Immature natural killer cell (primary cell): ENCODE data around the gene TMEM135. TPM values are rescaled to one million over a fixed set of nuclear protein-coding genes. Genes with fewer than 3 reads are reported as not detected.
"Not testable (repeated sequence)": the region's sequence is repeated elsewhere in the genome, so short reads cannot be mapped to it uniquely, and the experiment has no call there.

Source experiments
- DNase-seq, 3 donors: peaks; one replicate each; pipeline ENCODE4 v3.0.0; 2022; ENCODE audit warnings: mixed read lengths in 1 of 3
- H3K27ac Mint-ChIP-seq, 6 donors: one replicate each; pipeline ENCODE4 v1.8.0; 2020; ENCODE audit warnings: mixed read lengths in 6 of 6, mild to moderate bottlenecking in 5 of 6, inconsistent platforms in 4 of 6, moderate library complexity in 3 of 6
- H3K27me3 Mint-ChIP-seq, 3 donors: one replicate each; pipeline ENCODE4 v1.8.0; 2020 to 2021; ENCODE audit warnings: low read depth in 3 of 3, mild to moderate bottlenecking in 3 of 3, mixed read lengths in 3 of 3, moderate library complexity in 3 of 3, inconsistent platforms in 1 of 3
- H3K36me3 Mint-ChIP-seq, 3 donors: one replicate each; pipeline ENCODE4 v1.8.0; 2020; ENCODE audit warnings: mixed read lengths in 3 of 3, inconsistent platforms in 2 of 3, mild to moderate bottlenecking in 2 of 3
- H3K4me1 Mint-ChIP-seq, 2 donors: one replicate each; pipeline ENCODE4 v1.8.0; 2020; ENCODE audit warnings: inconsistent platforms in 2 of 2, mild to moderate bottlenecking in 2 of 2, mixed read lengths in 2 of 2, moderate library complexity in 1 of 2
- H3K4me3 Mint-ChIP-seq, 5 donors: one replicate each; pipeline ENCODE4 v1.8.0; 2020; ENCODE audit warnings: mild to moderate bottlenecking in 5 of 5, mixed read lengths in 5 of 5, inconsistent platforms in 3 of 5, moderate library complexity in 3 of 5
- H3K9me3 Mint-ChIP-seq, 6 donors: one replicate each; pipeline ENCODE4 v1.8.0; 2020; ENCODE audit warnings: mild to moderate bottlenecking in 6 of 6, mixed read lengths in 6 of 6, inconsistent platforms in 4 of 6, moderate library complexity in 3 of 6
- polyA plus RNA-seq, 3 donors: library from polyadenylated mRNA; unstranded; fragments of 300-500 nt; fragmentation: Illumina TruSeq; gene quantifications; one replicate each; pipeline ENCODE4 v1.2.3, GENCODE V29; 2021

Gene TMEM135
- 10 to 100 TPM in 2 of 3 donors, 1 to 10 TPM in 1; 7.3 to 20.2 (median 11.3) TPM for polyA plus RNA-seq

DNA sequence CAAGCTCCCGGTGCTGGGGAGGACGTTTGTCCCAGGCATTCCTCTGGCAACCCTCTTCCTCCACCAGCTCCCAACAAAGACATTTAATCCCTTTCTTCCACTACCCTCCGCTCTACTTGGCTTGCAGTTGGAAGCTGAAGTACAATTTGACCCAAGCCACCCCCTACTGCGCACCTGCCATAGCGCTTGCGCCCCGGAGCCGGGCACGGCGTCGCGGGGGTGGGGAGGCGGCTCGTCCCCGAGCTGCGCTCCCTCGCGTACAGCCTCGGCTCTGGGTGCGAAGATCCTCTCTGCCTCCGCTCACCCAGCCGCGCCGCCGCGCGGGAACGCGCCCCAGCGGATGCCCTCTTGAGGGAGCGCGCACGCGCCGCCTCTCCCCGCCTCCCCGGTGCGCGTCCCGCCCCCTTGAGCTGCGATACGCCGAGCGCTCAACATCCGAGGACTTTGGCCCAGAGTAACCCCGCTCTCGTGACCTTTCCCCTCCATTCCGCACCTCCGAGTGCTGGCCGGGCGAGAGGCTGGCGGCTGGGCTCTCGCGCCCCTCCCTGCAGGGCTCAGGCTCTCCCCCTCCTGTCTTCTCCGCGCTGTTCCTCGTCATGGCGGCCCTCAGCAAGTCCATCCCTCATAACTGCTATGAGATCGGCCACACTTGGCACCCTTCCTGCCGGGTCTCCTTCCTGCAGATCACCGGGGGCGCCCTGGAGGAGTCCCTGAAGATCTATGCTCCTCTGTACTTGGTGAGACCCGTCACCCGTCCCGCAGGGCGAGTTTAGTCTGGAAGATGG lies at the start of gene TMEM135:
TMEM135 (plus strand) TSS at position 485 of the 785 bp plus-strand sequence; CDS start at position 597, 112 bp downstream.
- Mint-ChIP-seq H3K4me1 (peaks cover 41 to 53% of the 10 kb centered on the region in 2 donors), H3K9me3 (no peaks in the 10 kb centered on the region), H3K4me3 (peak within 1 kb of the TSS; percentile 93 to 99 (median 97)), H3K36me3 (no peaks in the 10 kb centered on the region), H3K27ac (peak within 1 kb of the TSS; percentile 84 to 96 (median 90)), H3K27me3 (peaks cover 0 to 3% (median 2%) of the 10 kb centered on the region in 3 donors)
- DNase-seq: peak; percentile 92 to 94 (median 94)

GRCh38 chr11:86988351-86988881 lies 49.3 kb upstream of the TMEM135 start:
- H3K4me1 Mint-ChIP-seq: no peaks in the 10 kb centered on the region
- no peak overlapping the region for H3K4me3 Mint-ChIP-seq
- H3K9me3 Mint-ChIP-seq: no peaks in the 10 kb centered on the region
- no peak for DNase-seq
- peaks cover 0 to 6% (median 3%) of the 10 kb centered on the region in 3 donors for H3K27me3 Mint-ChIP-seq
- H3K27ac Mint-ChIP-seq: no peak overlapping the region
- no peaks in the 10 kb centered on the region for H3K36me3 Mint-ChIP-seq

- Mint-ChIP-seq H3K27ac (no peak overlapping the region), H3K4me3 (no peak overlapping the region), H3K36me3 (no peaks in the 10 kb centered on the region), H3K27me3 (peaks cover 0 to 6% (median 5%) of the 10 kb centered on the region in 3 donors), H3K4me1 (no peaks in the 10 kb centered on the region), H3K9me3 (no peaks in the 10 kb centered on the region)
- no peak for DNase-seq
Observed at GRCh38 chr11:86990031-86990430, 47.7 kb upstream of the TMEM135 start.

DNA sequence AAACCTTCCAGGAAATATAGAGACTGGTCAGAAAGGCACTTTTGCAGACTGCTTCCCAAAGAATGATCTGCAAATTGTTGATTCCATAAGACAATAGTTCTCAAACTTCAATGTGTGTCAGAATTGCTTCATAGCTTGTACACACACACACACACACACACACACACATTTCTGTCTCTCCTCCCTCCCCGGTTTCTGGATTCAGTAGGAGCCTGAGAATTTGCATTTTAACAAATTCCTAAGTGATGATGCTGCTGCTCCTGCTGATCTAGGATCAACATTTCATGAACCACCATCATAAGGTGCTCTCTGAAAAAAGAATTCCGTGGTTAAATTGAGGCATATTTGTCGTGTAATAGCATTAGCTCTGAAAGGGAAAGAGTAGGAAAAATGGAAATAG lies 47.2 kb upstream of the TMEM135 start:
- H3K4me1 Mint-ChIP-seq: no peaks in the 10 kb centered on the region
- H3K27me3 Mint-ChIP-seq: peaks cover 0 to 6% (median 5%) of the 10 kb centered on the region in 3 donors
- H3K9me3 Mint-ChIP-seq: no peaks in the 10 kb centered on the region
- H3K36me3 Mint-ChIP-seq: no peaks in the 10 kb centered on the region
- no peak overlapping the region for H3K4me3 Mint-ChIP-seq
- no peak overlapping the region for H3K27ac Mint-ChIP-seq
- no peak for DNase-seq

GRCh38 chr11:86991341-86991740 lies 46.4 kb upstream of the TMEM135 start:
- no peak overlapping the region for H3K4me3 Mint-ChIP-seq
- H3K36me3 Mint-ChIP-seq: no peaks in the 10 kb centered on the region
- peaks cover 0 to 6% (median 5%) of the 10 kb centered on the region in 3 donors for H3K27me3 Mint-ChIP-seq
- no peaks in the 10 kb centered on the region for H3K4me1 Mint-ChIP-seq
- no peak overlapping the region for H3K27ac Mint-ChIP-seq
- no peaks in the 10 kb centered on the region for H3K9me3 Mint-ChIP-seq
- DNase-seq: no peak

- not testable (repeated sequence) for H3K27ac Mint-ChIP-seq, DNase-seq, H3K36me3 Mint-ChIP-seq, H3K9me3 Mint-ChIP-seq, H3K4me3 Mint-ChIP-seq, H3K27me3 Mint-ChIP-seq, H3K4me1 Mint-ChIP-seq
Observed at GRCh38 chr11:86992340-86992739, 45.4 kb upstream of the TMEM135 start.

- H3K9me3 Mint-ChIP-seq: no peaks in the 10 kb centered on the region
- H3K27me3 Mint-ChIP-seq: peaks cover 0 to 2% (median 2%) of the 10 kb centered on the region in 3 donors
- H3K4me1 Mint-ChIP-seq: no peaks in the 10 kb centered on the region
- H3K4me3 Mint-ChIP-seq: no peak overlapping the region
- no peaks in the 10 kb centered on the region for H3K36me3 Mint-ChIP-seq
- H3K27ac Mint-ChIP-seq: no peak overlapping the region
- DNase-seq: no peak
Observed at GRCh38 chr11:86993031-86993430, 44.7 kb upstream of the TMEM135 start.

DNA sequence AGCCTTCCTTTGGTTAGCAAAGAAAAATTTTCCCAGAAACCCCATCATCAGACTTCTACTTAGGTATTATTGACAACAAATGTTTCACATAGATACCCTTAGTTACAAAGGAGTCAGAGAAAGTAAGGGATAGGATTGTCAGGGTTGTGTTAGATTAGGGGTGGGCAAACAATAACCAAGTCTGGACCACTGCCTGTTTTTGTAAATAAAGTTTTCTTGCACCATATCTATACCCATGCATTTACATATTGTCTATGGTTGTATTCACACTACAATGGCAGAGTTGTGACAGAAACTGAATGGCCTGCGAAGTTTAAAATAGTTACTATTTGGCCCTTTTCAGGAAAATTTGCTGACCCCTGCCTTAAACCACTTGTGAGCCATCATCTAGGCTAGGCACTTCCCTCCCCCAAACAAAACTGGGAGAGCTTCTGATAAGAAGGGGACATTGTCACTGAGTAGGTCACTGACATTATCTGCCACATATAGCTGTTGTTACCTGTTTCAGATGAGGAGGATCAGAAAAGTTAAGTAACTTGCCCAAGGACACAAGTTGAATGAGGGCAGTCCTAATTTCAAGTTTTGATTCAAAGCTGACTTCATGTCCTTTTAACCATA lies 40.7 kb upstream of the TMEM135 start:
- Mint-ChIP-seq H3K27ac (no peak overlapping the region), H3K9me3 (no peaks in the 10 kb centered on the region), H3K27me3 (peaks cover 0 to 2% (median 2%) of the 10 kb centered on the region in 3 donors), H3K36me3 (no peaks in the 10 kb centered on the region), H3K4me1 (no peaks in the 10 kb centered on the region), H3K4me3 (no peak overlapping the region)
- DNase-seq: no peak

DNA sequence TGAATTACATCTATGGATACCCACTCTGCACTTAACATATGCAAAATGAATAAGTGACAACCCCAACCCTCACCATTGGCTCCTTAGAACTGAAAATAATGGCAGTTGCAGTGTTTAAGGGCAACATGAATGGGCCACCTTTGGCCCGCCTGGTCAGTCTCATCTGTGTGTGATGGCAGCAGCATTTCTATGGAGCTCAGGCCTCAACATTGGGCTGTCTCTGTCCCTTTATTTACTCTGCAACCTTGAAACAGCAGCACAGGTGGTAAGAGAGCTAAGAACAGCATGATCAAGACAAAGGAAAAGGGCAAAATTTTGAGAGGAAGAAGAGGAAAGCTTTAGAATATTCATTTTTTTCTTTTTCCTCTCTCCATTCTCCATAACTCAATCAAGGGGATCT lies 38.3 kb upstream of the TMEM135 start:
- Mint-ChIP-seq H3K27me3 (peaks cover 0 to 3% (median 0%) of the 10 kb centered on the region in 3 donors), H3K36me3 (no peaks in the 10 kb centered on the region), H3K27ac (no peak overlapping the region), H3K9me3 (no peaks in the 10 kb centered on the region), H3K4me1 (no peaks in the 10 kb centered on the region), H3K4me3 (no peak overlapping the region)
- DNase-seq: no peak

GRCh38 chr11:86999859-87000753 lies 37.6 kb upstream of the TMEM135 start:
- no peak overlapping the region for H3K4me3 Mint-ChIP-seq
- no peaks in the 10 kb centered on the region for H3K4me1 Mint-ChIP-seq
- no peak for DNase-seq
- no peaks in the 10 kb centered on the region for H3K9me3 Mint-ChIP-seq
- no peaks in the 10 kb centered on the region for H3K36me3 Mint-ChIP-seq
- peaks cover 0 to 3% (median 0%) of the 10 kb centered on the region in 3 donors for H3K27me3 Mint-ChIP-seq
- no peak overlapping the region for H3K27ac Mint-ChIP-seq

GRCh38 chr11:87002918-87003317 lies 34.8 kb upstream of the TMEM135 start:
- no peak overlapping the region for H3K27ac Mint-ChIP-seq
- H3K27me3 Mint-ChIP-seq: peaks cover 0 to 3% (median 0%) of the 10 kb centered on the region in 3 donors

DNA sequence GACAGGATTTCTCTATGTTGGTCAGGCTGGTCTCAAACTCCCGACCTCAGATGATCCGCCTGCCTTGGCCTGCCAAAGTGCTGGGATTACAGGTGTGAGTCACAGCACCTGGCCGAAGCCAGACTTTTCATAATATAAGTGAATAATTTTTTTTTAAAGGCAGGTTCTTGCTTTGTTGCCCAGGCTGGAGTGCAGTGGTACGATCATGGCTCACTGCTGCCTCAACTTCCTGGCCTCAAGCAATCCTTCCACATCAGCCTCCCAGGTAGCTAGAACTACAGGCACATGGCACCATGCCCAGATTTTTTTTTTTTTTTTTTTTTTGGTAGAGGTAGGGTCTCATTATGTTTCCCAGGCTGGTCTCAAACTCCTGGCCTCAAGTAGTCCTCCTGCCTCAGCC lies 33.5 kb upstream of the TMEM135 start:
- not testable (repeated sequence) for H3K27ac Mint-ChIP-seq, H3K9me3 Mint-ChIP-seq, DNase-seq, H3K27me3 Mint-ChIP-seq, H3K36me3 Mint-ChIP-seq, H3K4me1 Mint-ChIP-seq, H3K4me3 Mint-ChIP-seq

More at GRCh38 chr11:87002918-87003317, 34.8 kb upstream of the TMEM135 start:
- Mint-ChIP-seq H3K4me3 (no peak overlapping the region), H3K4me1 (no peaks in the 10 kb centered on the region), H3K9me3 (no peaks in the 10 kb centered on the region), H3K36me3 (no peaks in the 10 kb centered on the region)
- no peak for DNase-seq

DNA sequence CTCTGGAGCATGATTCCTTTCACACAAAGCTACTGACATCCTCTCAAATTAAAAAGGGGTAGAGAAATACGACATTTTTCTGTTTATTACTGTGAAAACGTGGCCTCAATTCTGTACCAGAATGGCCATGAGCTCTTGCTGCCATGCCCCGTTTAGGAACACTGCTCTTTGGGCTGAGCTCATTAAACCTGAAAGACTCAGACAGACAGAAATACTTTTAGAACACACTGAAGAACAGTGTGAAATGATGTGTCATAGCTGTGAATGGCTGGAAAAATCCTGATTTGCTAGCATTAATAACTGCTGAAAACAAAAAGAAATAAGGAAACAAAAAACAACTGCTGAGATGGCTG lies 32.2 kb upstream of the TMEM135 start:
- H3K4me1 Mint-ChIP-seq: no peaks in the 10 kb centered on the region
- no peaks in the 10 kb centered on the region for H3K9me3 Mint-ChIP-seq
- no peak overlapping the region for H3K27ac Mint-ChIP-seq
- H3K36me3 Mint-ChIP-seq: no peaks in the 10 kb centered on the region
- H3K27me3 Mint-ChIP-seq: peaks cover 0 to 5% (median 5%) of the 10 kb centered on the region in 3 donors
- DNase-seq: no peak
- no peak overlapping the region for H3K4me3 Mint-ChIP-seq
